DOHH2 (cell line): ENCODE measurements around the gene DIPK1A.

Experiments
- CTCF ChIP-seq: fragments of 200-600 bp; sonication (generic); IDR thresholded peaks from one replicate; pipeline ENCODE4 v1.5.1; 2014; ENCODE audit warnings: antibody characterized with exemption, mild to moderate bottlenecking, low read depth, low read length; ENCODE audit not compliant: poor library complexity, severe bottlenecking
- EZH2phosphoT487 ChIP-seq: fragments of 200-600 bp; sonication (generic); IDR thresholded peaks from 2 replicates; pipeline ENCODE4 v1.6.1; 2017; ENCODE audit warnings: borderline replicate concordance, mild to moderate bottlenecking, antibody characterized with exemption, low read length, moderate library complexity, mixed read lengths

GRCh38 chr1:92872719-92873118 lies 88.5 kb downstream of the DIPK1A start:
- no peak for TF ChIP-seq CTCF
- no peak for TF ChIP-seq EZH2phosphoT487
